ENCODE measurements around the gene CNST.

CNST gene

GRCh38 chr1:246677842-246678241 lies 111.6 kb downstream of the CNST start:
- Histone ChIP-seq H3K9me3 (ENCODE audit: control insufficient read depth, low read length) (no peaks in the 10 kb centered on the region), H3K36me3 (ENCODE audit: control insufficient read depth, insufficient read depth, low read length) (no peaks in the 10 kb centered on the region), H3K27ac (ENCODE audit: low read depth, low read length, severe bottlenecking) (no peak overlapping the region), H3K4me3 (ENCODE audit: extremely low read depth, insufficient read depth, low read length, poor library complexity, severe bottlenecking) (no peak overlapping the region), H3K4me1 (ENCODE audit: control insufficient read depth, insufficient read depth, low read length, poor library complexity, severe bottlenecking) (peaks cover 9% of the 10 kb centered on the region)
- no CpG with 5 or more reads among the region's 2 CpGs for WGBS, 2 experiments (ENCODE audit: insufficient coverage in 2 of 2)

- H3K9me3 ChIP-seq (ENCODE audit: control insufficient read depth, low read length), result no peaks in the 10 kb centered on the region
- no peak overlapping the region for H3K27ac ChIP-seq (ENCODE audit: low read depth, low read length, severe bottlenecking)
- H3K36me3 ChIP-seq (ENCODE audit: control insufficient read depth, insufficient read depth, low read length), result no peaks in the 10 kb centered on the region
- H3K4me1 ChIP-seq (ENCODE audit: control insufficient read depth, insufficient read depth, low read length, poor library complexity, severe bottlenecking), result peaks cover 9% of the 10 kb centered on the region
- H3K4me3 ChIP-seq (ENCODE audit: extremely low read depth, insufficient read depth, low read length, poor library complexity, severe bottlenecking), result no peak overlapping the region
- 93 to 94% methylated on average over 14 to 18 of the region's 18 CpGs for WGBS, 2 experiments (ENCODE audit: insufficient coverage in 2 of 2)
Observed at GRCh38 chr1:246678816-246679793, 112.8 kb downstream of the CNST start.

- Histone ChIP-seq H3K4me1 (ENCODE audit: control insufficient read depth, insufficient read depth, low read length, poor library complexity, severe bottlenecking) (peaks cover 9% of the 10 kb centered on the region), H3K4me3 (ENCODE audit: extremely low read depth, insufficient read depth, low read length, poor library complexity, severe bottlenecking) (no peak overlapping the region), H3K27ac (ENCODE audit: low read depth, low read length, severe bottlenecking) (no peak overlapping the region), H3K9me3 (ENCODE audit: control insufficient read depth, low read length) (no peaks in the 10 kb centered on the region), H3K36me3 (ENCODE audit: control insufficient read depth, insufficient read depth, low read length) (no peaks in the 10 kb centered on the region)
- WGBS, 2 experiments (ENCODE audit: insufficient coverage in 2 of 2), result 60 to 80% methylated on average over 1 of the region's 1 CpG
Observed at GRCh38 chr1:246679794-246680177, 113.5 kb downstream of the CNST start.

GRCh38 chr1:246680190-246680589 lies 113.9 kb downstream of the CNST start:
- Histone ChIP-seq H3K36me3 (ENCODE audit: control insufficient read depth, insufficient read depth, low read length) (no peaks in the 10 kb centered on the region), H3K4me1 (ENCODE audit: control insufficient read depth, insufficient read depth, low read length, poor library complexity, severe bottlenecking) (peaks cover 9% of the 10 kb centered on the region), H3K27ac (ENCODE audit: low read depth, low read length, severe bottlenecking) (no peak overlapping the region), H3K4me3 (ENCODE audit: extremely low read depth, insufficient read depth, low read length, poor library complexity, severe bottlenecking) (no peak overlapping the region), H3K9me3 (ENCODE audit: control insufficient read depth, low read length) (no peaks in the 10 kb centered on the region)
- 93 to 97% methylated on average over 6 to 8 of the region's 8 CpGs for WGBS, 2 experiments (ENCODE audit: insufficient coverage in 2 of 2)

GRCh38 chr1:246680696-246681130 lies 114.5 kb downstream of the CNST start:
- H3K9me3 ChIP-seq (ENCODE audit: control insufficient read depth, low read length), result no peaks in the 10 kb centered on the region
- no peak overlapping the region for H3K4me3 ChIP-seq (ENCODE audit: extremely low read depth, insufficient read depth, low read length, poor library complexity, severe bottlenecking)
- no peak overlapping the region for H3K27ac ChIP-seq (ENCODE audit: low read depth, low read length, severe bottlenecking)
- WGBS, 2 experiments (ENCODE audit: insufficient coverage in 2 of 2), result 88 to 96% methylated on average over 8 to 9 of the region's 10 CpGs
- H3K4me1 ChIP-seq (ENCODE audit: control insufficient read depth, insufficient read depth, low read length, poor library complexity, severe bottlenecking), result peaks cover 9% of the 10 kb centered on the region
- no peaks in the 10 kb centered on the region for H3K36me3 ChIP-seq (ENCODE audit: control insufficient read depth, insufficient read depth, low read length)

- Histone ChIP-seq H3K9me3 (ENCODE audit: control insufficient read depth, low read length) (no peaks in the 10 kb centered on the region), H3K36me3 (ENCODE audit: control insufficient read depth, insufficient read depth, low read length) (no peaks in the 10 kb centered on the region), H3K4me3 (ENCODE audit: extremely low read depth, insufficient read depth, low read length, poor library complexity, severe bottlenecking) (no peak overlapping the region), H3K4me1 (ENCODE audit: control insufficient read depth, insufficient read depth, low read length, poor library complexity, severe bottlenecking) (peaks cover 9% of the 10 kb centered on the region), H3K27ac (ENCODE audit: low read depth, low read length, severe bottlenecking) (peak overlapping the region; percentile 17)
- 87 to 94% methylated on average over 8 to 12 of the region's 15 CpGs for WGBS, 2 experiments (ENCODE audit: insufficient coverage in 2 of 2)
Observed at GRCh38 chr1:246681900-246682895, 115.9 kb downstream of the CNST start.

GRCh38 chr1:246683521-246683920 lies 117.3 kb downstream of the CNST start:
- Histone ChIP-seq H3K27ac (ENCODE audit: low read depth, low read length, severe bottlenecking) (no peak overlapping the region), H3K9me3 (ENCODE audit: control insufficient read depth, low read length) (no peaks in the 10 kb centered on the region), H3K4me1 (ENCODE audit: control insufficient read depth, insufficient read depth, low read length, poor library complexity, severe bottlenecking) (peaks cover 9% of the 10 kb centered on the region), H3K36me3 (ENCODE audit: control insufficient read depth, insufficient read depth, low read length) (no peaks in the 10 kb centered on the region), H3K4me3 (ENCODE audit: extremely low read depth, insufficient read depth, low read length, poor library complexity, severe bottlenecking) (no peak overlapping the region)
- 94 to 96% methylated on average over 9 of the region's 9 CpGs for WGBS, 2 experiments (ENCODE audit: insufficient coverage in 2 of 2)

- Histone ChIP-seq H3K4me1 (ENCODE audit: control insufficient read depth, insufficient read depth, low read length, poor library complexity, severe bottlenecking) (no peaks in the 10 kb centered on the region), H3K27ac (ENCODE audit: low read depth, low read length, severe bottlenecking) (no peak overlapping the region), H3K4me3 (ENCODE audit: extremely low read depth, insufficient read depth, low read length, poor library complexity, severe bottlenecking) (no peak overlapping the region), H3K9me3 (ENCODE audit: control insufficient read depth, low read length) (no peaks in the 10 kb centered on the region), H3K36me3 (ENCODE audit: control insufficient read depth, insufficient read depth, low read length) (no peaks in the 10 kb centered on the region)
- 80 to 91% methylated on average over 10 to 14 of the region's 14 CpGs for WGBS, 2 experiments (ENCODE audit: insufficient coverage in 2 of 2)
Observed at GRCh38 chr1:246687002-246687401, 120.7 kb downstream of the CNST start.

- Histone ChIP-seq H3K4me1 (ENCODE audit: control insufficient read depth, insufficient read depth, low read length, poor library complexity, severe bottlenecking) (no peaks in the 10 kb centered on the region), H3K9me3 (ENCODE audit: control insufficient read depth, low read length) (peaks cover 13% of the 10 kb centered on the region), H3K27ac (ENCODE audit: low read depth, low read length, severe bottlenecking) (no peak overlapping the region), H3K4me3 (ENCODE audit: extremely low read depth, insufficient read depth, low read length, poor library complexity, severe bottlenecking) (no peak overlapping the region), H3K36me3 (ENCODE audit: control insufficient read depth, insufficient read depth, low read length) (no peaks in the 10 kb centered on the region)
- 35 to 40% methylated on average over 11 to 14 of the region's 16 CpGs for WGBS, 2 experiments (ENCODE audit: insufficient coverage in 2 of 2)
Observed at GRCh38 chr1:246689409-246690008, 123.3 kb downstream of the CNST start.

GRCh38 chr1:246690100-246690499 lies 123.8 kb downstream of the CNST start:
- 90 to 92% methylated on average over 10 to 11 of the region's 12 CpGs for WGBS, 2 experiments (ENCODE audit: insufficient coverage in 2 of 2)
- Histone ChIP-seq H3K9me3 (ENCODE audit: control insufficient read depth, low read length) (peaks cover 13% of the 10 kb centered on the region), H3K4me3 (ENCODE audit: extremely low read depth, insufficient read depth, low read length, poor library complexity, severe bottlenecking) (no peak overlapping the region), H3K36me3 (ENCODE audit: control insufficient read depth, insufficient read depth, low read length) (no peaks in the 10 kb centered on the region), H3K27ac (ENCODE audit: low read depth, low read length, severe bottlenecking) (no peak overlapping the region), H3K4me1 (ENCODE audit: control insufficient read depth, insufficient read depth, low read length, poor library complexity, severe bottlenecking) (no peaks in the 10 kb centered on the region)

Data from mesodermal cell (in vitro differentiated cells).